CD4-positive, alpha-beta T cell treated with Interleukin-17A for 1 hour (primary cell): ENCODE results near the gene PDZD2.

Experiments used
- DNase-seq: peaks from one replicate; pipeline ENCODE4 v3.0.0-alpha.2; 2020

PDZD2 gene

GRCh38 chr5:32089146-32090000 lies 450.4 kb downstream of the PDZD2 start:
- no peak for DNase-seq

- no peak for DNase-seq
These were observed 451.3 kb downstream of the PDZD2 start for GRCh38 chr5:32090026-32090754.

GRCh38 chr5:32090755-32091128 lies 451.8 kb downstream of the PDZD2 start:
- no peak for DNase-seq

- DNase-seq = peak; percentile 68
These were observed 454.2 kb downstream of the PDZD2 start for GRCh38 chr5:32092938-32093812.

- no peak for DNase-seq
These were observed 455.8 kb downstream of the PDZD2 start for GRCh38 chr5:32094691-32095090.

GRCh38 chr5:32095261-32095671 lies 456.3 kb downstream of the PDZD2 start:
- DNase-seq = no peak

GRCh38 chr5:32096891-32097595 lies 458.1 kb downstream of the PDZD2 start:
- no peak for DNase-seq

GRCh38 chr5:32098291-32098690 lies 459.4 kb downstream of the PDZD2 start:
- DNase-seq = no peak

- DNase-seq = no peak
These were observed 460.0 kb downstream of the PDZD2 start for GRCh38 chr5:32098890-32099310.

GRCh38 chr5:32099486-32100035 lies 460.6 kb downstream of the PDZD2 start:
- DNase-seq = no peak

GRCh38 chr5:32100230-32100629 lies 461.3 kb downstream of the PDZD2 start:
- no peak for DNase-seq

GRCh38 chr5:32100691-32101302 lies 461.9 kb downstream of the PDZD2 start:
- no peak for DNase-seq

- no peak for DNase-seq
These were observed 463.5 kb downstream of the PDZD2 start for GRCh38 chr5:32102254-32102986.

GRCh38 chr5:32103521-32103920 lies 464.6 kb downstream of the PDZD2 start:
- DNase-seq = no peak

- DNase-seq = no peak
These were observed 468.4 kb downstream of the PDZD2 start for GRCh38 chr5:32107291-32107690.

GRCh38 chr5:32108167-32108566 lies 469.2 kb downstream of the PDZD2 start:
- DNase-seq = no peak

GRCh38 chr5:32109236-32109635 lies 470.3 kb downstream of the PDZD2 start:
- DNase-seq = no peak

GRCh38 chr5:32110111-32110696 lies 471.3 kb downstream of the PDZD2 start:
- no peak for DNase-seq

GRCh38 chr5:32115985-32116384 lies 477.1 kb downstream of the PDZD2 start:
- DNase-seq = no peak

- no peak for DNase-seq
These were observed 477.8 kb downstream of the PDZD2 start for GRCh38 chr5:32116574-32117313.
